ENCODE measurements around the gene FTMT.
"Not testable (repeated sequence)": the region's sequence is repeated elsewhere in the genome, so short reads cannot be mapped to it uniquely, and the experiment has no call there.

The FTMT gene

GRCh38 chr5:121851643-121852574 lies at the start of gene FTMT:
FTMT (plus strand) TSS chr5:121851882; CDS start chr5:121851964, 82 bp downstream.
- DNase-seq (ENCODE audit: low spot score), result no peak

- not testable (repeated sequence) for DNase-seq (ENCODE audit: low spot score)
Observed at GRCh38 chr5:121805251-121805650, 46.4 kb upstream of the FTMT start.

GRCh38 chr5:121805911-121806310 lies 45.8 kb upstream of the FTMT start:
- no peak for DNase-seq (ENCODE audit: low spot score)

- no peak for DNase-seq (ENCODE audit: low spot score)
Observed at GRCh38 chr5:121816164-121816563, 35.5 kb upstream of the FTMT start.

- DNase-seq (ENCODE audit: low spot score), result no peak
Observed at GRCh38 chr5:121819682-121820261, 31.9 kb upstream of the FTMT start.

GRCh38 chr5:121833617-121834016 lies 18.1 kb upstream of the FTMT start:
- DNase-seq (ENCODE audit: low spot score), result no peak

- DNase-seq (ENCODE audit: low spot score), result no peak
Observed at GRCh38 chr5:121834021-121834420, 17.7 kb upstream of the FTMT start.

- DNase-seq (ENCODE audit: low spot score), result no peak
Observed at GRCh38 chr5:121841892-121842291, 9.8 kb upstream of the FTMT start.

GRCh38 chr5:121850272-121850671 lies 1.4 kb upstream of the FTMT start:
- DNase-seq (ENCODE audit: low spot score), result no peak

GRCh38 chr5:121853850-121854249 lies 2.2 kb downstream of the FTMT start:
- no peak for DNase-seq (ENCODE audit: low spot score)

GRCh38 chr5:121862801-121863200 lies 11.1 kb downstream of the FTMT start:
- no peak for DNase-seq (ENCODE audit: low spot score)

GRCh38 chr5:121863753-121864285 lies 12.1 kb downstream of the FTMT start:
- DNase-seq (ENCODE audit: low spot score), result no peak

GRCh38 chr5:121867403-121867802 lies 15.7 kb downstream of the FTMT start:
- no peak for DNase-seq (ENCODE audit: low spot score)

- no peak for DNase-seq (ENCODE audit: low spot score)
Observed at GRCh38 chr5:121870489-121870888, 18.8 kb downstream of the FTMT start.

GRCh38 chr5:121872856-121873255 lies 21.2 kb downstream of the FTMT start:
- no peak for DNase-seq (ENCODE audit: low spot score)

- DNase-seq (ENCODE audit: low spot score), result no peak
Observed at GRCh38 chr5:121873409-121873808, 21.7 kb downstream of the FTMT start.

- no peak for DNase-seq (ENCODE audit: low spot score)
Observed at GRCh38 chr5:121885630-121886029, 33.9 kb downstream of the FTMT start.

- no peak for DNase-seq (ENCODE audit: low spot score)
Observed at GRCh38 chr5:121887727-121888126, 36.0 kb downstream of the FTMT start.

- DNase-seq (ENCODE audit: low spot score), result no peak
Observed at GRCh38 chr5:121890297-121890858, 38.7 kb downstream of the FTMT start.

- DNase-seq (ENCODE audit: low spot score), result no peak
Observed at GRCh38 chr5:121897341-121897740, 45.7 kb downstream of the FTMT start.

GRCh38 chr5:121899346-121899745 lies 47.7 kb downstream of the FTMT start:
- no peak for DNase-seq (ENCODE audit: low spot score)
